ENCODE results near the gene TET1.
"Not testable (repeated sequence)": the region's sequence is repeated elsewhere in the genome, so short reads cannot be mapped to it uniquely, and the experiment has no call there.

DNA sequence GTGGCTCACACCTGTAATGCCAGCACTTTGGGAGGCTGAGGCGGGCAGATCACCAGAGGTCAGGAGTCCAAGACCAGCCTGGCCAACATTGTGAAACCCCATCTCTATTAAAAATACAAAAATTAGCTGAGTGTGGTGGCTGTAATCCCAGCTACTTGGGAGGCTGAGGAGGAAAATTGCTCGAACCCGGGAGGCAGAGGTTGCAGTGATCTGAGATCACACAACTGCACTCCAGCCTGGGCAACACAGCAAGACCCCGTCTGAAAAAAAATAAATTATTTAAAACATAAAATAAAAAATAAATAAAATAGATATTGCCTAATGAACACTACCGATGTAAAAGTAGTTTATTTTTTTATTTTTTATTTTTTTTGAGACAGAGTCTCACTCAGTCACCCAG is 83.4 kb downstream of the TET1 start:
- TF ChIP-seq NR3C1 (CRISPR knock-in tag; IDR thresholded peaks at IDR 0.05); SMAD1 (CRISPR knock-in tag; IDR thresholded peaks at IDR 0.05; ENCODE audit: borderline replicate concordance, low read depth); ZBTB21 (CRISPR knock-in tag; IDR thresholded peaks at IDR 0.05); SMC3 (IDR thresholded peaks at IDR 0.05; ENCODE audit: low read length); ERF (CRISPR knock-in tag; IDR thresholded peaks at IDR 0.05); ZBTB1 (CRISPR knock-in tag; IDR thresholded peaks at IDR 0.05; ENCODE audit: borderline replicate concordance); REPIN1 (CRISPR knock-in tag; IDR thresholded peaks at IDR 0.05; ENCODE audit: borderline replicate concordance, low read depth): not testable (repeated sequence)
- TF ChIP-seq, protein P1, sequence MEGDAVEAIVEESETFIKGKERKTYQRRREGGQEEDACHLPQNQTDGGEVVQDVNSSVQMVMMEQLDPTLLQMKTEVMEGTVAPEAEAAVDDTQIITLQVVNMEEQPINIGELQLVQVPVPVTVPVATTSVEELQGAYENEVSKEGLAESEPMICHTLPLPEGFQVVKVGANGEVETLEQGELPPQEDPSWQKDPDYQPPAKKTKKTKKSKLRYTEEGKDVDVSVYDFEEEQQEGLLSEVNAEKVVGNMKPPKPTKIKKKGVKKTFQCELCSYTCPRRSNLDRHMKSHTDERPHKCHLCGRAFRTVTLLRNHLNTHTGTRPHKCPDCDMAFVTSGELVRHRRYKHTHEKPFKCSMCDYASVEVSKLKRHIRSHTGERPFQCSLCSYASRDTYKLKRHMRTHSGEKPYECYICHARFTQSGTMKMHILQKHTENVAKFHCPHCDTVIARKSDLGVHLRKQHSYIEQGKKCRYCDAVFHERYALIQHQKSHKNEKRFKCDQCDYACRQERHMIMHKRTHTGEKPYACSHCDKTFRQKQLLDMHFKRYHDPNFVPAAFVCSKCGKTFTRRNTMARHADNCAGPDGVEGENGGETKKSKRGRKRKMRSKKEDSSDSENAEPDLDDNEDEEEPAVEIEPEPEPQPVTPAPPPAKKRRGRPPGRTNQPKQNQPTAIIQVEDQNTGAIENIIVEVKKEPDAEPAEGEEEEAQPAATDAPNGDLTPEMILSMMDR (CRISPR knock-in tag; IDR thresholded peaks at IDR 0.05), result not testable (repeated sequence)
- TF ChIP-seq, protein P2, sequence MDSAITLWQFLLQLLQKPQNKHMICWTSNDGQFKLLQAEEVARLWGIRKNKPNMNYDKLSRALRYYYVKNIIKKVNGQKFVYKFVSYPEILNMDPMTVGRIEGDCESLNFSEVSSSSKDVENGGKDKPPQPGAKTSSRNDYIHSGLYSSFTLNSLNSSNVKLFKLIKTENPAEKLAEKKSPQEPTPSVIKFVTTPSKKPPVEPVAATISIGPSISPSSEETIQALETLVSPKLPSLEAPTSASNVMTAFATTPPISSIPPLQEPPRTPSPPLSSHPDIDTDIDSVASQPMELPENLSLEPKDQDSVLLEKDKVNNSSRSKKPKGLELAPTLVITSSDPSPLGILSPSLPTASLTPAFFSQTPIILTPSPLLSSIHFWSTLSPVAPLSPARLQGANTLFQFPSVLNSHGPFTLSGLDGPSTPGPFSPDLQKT (CRISPR knock-in tag; IDR thresholded peaks at IDR 0.05; ENCODE audit: borderline replicate concordance), result not testable (repeated sequence)
- TF ChIP-seq, protein P3, sequence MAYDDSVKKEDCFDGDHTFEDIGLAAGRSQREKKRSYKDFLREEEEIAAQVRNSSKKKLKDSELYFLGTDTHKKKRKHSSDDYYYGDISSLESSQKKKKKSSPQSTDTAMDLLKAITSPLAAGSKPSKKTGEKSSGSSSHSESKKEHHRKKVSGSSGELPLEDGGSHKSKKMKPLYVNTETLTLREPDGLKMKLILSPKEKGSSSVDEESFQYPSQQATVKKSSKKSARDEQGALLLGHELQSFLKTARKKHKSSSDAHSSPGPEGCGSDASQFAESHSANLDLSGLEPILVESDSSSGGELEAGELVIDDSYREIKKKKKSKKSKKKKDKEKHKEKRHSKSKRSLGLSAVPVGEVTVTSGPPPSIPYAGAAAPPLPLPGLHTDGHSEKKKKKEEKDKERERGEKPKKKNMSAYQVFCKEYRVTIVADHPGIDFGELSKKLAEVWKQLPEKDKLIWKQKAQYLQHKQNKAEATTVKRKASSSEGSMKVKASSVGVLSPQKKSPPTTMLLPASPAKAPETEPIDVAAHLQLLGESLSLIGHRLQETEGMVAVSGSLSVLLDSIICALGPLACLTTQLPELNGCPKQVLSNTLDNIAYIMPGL (CRISPR knock-in tag; IDR thresholded peaks at IDR 0.05; ENCODE audit: borderline replicate concordance in 1 of 2, low read depth in 1 of 2), result not testable (repeated sequence)
- TF ChIP-seq, protein P4, sequence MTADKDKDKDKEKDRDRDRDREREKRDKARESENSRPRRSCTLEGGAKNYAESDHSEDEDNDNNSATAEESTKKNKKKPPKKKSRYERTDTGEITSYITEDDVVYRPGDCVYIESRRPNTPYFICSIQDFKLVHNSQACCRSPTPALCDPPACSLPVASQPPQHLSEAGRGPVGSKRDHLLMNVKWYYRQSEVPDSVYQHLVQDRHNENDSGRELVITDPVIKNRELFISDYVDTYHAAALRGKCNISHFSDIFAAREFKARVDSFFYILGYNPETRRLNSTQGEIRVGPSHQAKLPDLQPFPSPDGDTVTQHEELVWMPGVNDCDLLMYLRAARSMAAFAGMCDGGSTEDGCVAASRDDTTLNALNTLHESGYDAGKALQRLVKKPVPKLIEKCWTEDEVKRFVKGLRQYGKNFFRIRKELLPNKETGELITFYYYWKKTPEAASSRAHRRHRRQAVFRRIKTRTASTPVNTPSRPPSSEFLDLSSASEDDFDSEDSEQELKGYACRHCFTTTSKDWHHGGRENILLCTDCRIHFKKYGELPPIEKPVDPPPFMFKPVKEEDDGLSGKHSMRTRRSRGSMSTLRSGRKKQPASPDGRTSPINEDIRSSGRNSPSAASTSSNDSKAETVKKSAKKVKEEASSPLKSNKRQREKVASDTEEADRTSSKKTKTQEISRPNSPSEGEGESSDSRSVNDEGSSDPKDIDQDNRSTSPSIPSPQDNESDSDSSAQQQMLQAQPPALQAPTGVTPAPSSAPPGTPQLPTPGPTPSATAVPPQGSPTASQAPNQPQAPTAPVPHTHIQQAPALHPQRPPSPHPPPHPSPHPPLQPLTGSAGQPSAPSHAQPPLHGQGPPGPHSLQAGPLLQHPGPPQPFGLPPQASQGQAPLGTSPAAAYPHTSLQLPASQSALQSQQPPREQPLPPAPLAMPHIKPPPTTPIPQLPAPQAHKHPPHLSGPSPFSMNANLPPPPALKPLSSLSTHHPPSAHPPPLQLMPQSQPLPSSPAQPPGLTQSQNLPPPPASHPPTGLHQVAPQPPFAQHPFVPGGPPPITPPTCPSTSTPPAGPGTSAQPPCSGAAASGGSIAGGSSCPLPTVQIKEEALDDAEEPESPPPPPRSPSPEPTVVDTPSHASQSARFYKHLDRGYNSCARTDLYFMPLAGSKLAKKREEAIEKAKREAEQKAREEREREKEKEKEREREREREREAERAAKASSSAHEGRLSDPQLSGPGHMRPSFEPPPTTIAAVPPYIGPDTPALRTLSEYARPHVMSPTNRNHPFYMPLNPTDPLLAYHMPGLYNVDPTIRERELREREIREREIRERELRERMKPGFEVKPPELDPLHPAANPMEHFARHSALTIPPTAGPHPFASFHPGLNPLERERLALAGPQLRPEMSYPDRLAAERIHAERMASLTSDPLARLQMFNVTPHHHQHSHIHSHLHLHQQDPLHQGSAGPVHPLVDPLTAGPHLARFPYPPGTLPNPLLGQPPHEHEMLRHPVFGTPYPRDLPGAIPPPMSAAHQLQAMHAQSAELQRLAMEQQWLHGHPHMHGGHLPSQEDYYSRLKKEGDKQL (CRISPR knock-in tag; IDR thresholded peaks at IDR 0.05; ENCODE audit: low read depth), result not testable (repeated sequence)
- TF ChIP-seq, protein P5, sequence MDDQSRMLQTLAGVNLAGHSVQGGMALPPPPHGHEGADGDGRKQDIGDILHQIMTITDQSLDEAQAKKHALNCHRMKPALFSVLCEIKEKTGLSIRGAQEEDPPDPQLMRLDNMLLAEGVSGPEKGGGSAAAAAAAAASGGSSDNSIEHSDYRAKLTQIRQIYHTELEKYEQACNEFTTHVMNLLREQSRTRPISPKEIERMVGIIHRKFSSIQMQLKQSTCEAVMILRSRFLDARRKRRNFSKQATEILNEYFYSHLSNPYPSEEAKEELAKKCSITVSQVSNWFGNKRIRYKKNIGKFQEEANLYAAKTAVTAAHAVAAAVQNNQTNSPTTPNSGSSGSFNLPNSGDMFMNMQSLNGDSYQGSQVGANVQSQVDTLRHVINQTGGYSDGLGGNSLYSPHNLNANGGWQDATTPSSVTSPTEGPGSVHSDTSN (CRISPR knock-in tag; IDR thresholded peaks at IDR 0.05; ENCODE audit: borderline replicate concordance), result not testable (repeated sequence)

Data from HepG2 (cell line).